PFSK-1 (cell line): ENCODE measurements around the gene FOXI3. TPM values are rescaled to one million over a fixed set of nuclear protein-coding genes. Genes with fewer than 3 reads are reported as not detected.

Experiments used
- FOXP2 ChIP-seq: optimal IDR thresholded peaks from 2 replicates; pipeline ENCODE3; 2011; ENCODE audit warnings: borderline replicate concordance, control low read depth, inconsistent platforms; ENCODE audit not compliant: insufficient read depth; ENCODE audit errors: extremely low read length, extremely low read depth
- POLR2AphosphoS5 ChIP-seq: IDR thresholded peaks from 2 replicates; pipeline ENCODE4 v1.6.1; 2012; ENCODE audit warnings: low read depth, mild to moderate bottlenecking, control low read depth, low read length, moderate library complexity
- SIN3A ChIP-seq: IDR thresholded peaks from 2 replicates; pipeline ENCODE4 v1.6.1; 2012; ENCODE audit warnings: mild to moderate bottlenecking, low read length, moderate library complexity, borderline replicate concordance; ENCODE audit not compliant: insufficient read depth
- TAF1 ChIP-seq: IDR thresholded peaks from 2 replicates; pipeline ENCODE4 v1.6.1; 2012; ENCODE audit warnings: low read length, control low read depth, borderline replicate concordance; ENCODE audit not compliant: insufficient read depth
- polyA plus RNA-seq: library from polyadenylated mRNA; unstranded; fragments of >200 nt; gene quantifications from one replicate; pipeline ENCODE4 v1.2.1, GENCODE V29; 2012; ENCODE audit warnings: low read depth, missing spikeins; ENCODE audit not compliant: insufficient read length
- TF ChIP-seq, protein P1 (sequence below), 2 experiments: IDR thresholded peaks; 2 replicates each; pipeline versions ENCODE4 v1.6.1 to v1.8.0; 2011 to 2012; ENCODE audit warnings: low read depth in 2 of 2, low read length in 2 of 2, control low read depth in 1 of 2, inconsistent platforms in 1 of 2, mild to moderate bottlenecking in 1 of 2, moderate library complexity in 1 of 2; ENCODE audit not compliant: insufficient read depth in 1 of 2

The FOXI3 gene
- not detected for polyA plus RNA-seq

DNA sequence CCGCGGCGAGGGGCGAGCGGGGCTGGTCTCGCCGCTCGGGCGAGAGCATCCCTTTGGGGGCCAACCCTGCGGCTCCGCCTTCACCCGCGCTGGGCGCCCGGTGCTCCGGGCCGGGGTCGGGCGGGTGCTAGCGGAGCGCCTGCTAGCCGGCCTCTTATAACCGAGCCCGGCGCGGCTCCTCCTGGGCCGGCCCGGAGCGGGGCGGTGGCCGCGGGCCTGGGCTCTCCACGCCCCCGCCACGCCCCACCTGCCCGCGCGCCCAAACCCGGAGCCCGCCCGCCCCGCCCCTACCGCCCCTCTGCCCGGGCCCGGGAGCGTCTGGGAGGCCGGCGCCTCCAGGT, at the start of gene FOXI3:
TSS of gene FOXI3 (minus strand) at position 129 of the 341 bp plus-strand sequence. CDS start 158 bp downstream, outside the sequence.
- TF ChIP-seq POLR2AphosphoS5: no peak
- TF ChIP-seq, protein P1, sequence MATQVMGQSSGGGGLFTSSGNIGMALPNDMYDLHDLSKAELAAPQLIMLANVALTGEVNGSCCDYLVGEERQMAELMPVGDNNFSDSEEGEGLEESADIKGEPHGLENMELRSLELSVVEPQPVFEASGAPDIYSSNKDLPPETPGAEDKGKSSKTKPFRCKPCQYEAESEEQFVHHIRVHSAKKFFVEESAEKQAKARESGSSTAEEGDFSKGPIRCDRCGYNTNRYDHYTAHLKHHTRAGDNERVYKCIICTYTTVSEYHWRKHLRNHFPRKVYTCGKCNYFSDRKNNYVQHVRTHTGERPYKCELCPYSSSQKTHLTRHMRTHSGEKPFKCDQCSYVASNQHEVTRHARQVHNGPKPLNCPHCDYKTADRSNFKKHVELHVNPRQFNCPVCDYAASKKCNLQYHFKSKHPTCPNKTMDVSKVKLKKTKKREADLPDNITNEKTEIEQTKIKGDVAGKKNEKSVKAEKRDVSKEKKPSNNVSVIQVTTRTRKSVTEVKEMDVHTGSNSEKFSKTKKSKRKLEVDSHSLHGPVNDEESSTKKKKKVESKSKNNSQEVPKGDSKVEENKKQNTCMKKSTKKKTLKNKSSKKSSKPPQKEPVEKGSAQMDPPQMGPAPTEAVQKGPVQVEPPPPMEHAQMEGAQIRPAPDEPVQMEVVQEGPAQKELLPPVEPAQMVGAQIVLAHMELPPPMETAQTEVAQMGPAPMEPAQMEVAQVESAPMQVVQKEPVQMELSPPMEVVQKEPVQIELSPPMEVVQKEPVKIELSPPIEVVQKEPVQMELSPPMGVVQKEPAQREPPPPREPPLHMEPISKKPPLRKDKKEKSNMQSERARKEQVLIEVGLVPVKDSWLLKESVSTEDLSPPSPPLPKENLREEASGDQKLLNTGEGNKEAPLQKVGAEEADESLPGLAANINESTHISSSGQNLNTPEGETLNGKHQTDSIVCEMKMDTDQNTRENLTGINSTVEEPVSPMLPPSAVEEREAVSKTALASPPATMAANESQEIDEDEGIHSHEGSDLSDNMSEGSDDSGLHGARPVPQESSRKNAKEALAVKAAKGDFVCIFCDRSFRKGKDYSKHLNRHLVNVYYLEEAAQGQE (IDR thresholded peaks at IDR 0.05; ENCODE audit: insufficient read depth in 1 of 2, low read depth in 2 of 2, low read length in 2 of 2): no peak

DNA sequence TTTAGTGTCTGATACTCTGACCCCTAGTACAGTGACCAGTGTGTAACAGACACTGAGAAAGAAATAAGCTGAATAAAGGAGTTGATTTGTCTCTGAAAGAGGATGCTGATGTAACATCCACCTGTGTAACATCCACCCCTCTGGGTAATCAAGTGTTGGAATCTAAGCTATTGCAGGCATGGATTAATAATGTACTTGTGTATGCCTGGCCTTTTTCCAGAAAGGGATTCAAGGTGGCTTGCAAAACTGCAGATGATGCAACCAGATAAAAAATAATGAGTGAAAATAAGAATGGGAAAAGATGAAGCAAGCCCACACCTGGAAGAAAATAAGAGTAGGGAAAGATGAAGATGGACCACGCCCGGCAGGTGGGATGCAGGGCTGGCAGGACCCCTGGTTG, 48.2 kb upstream of the FOXI3 start:
- no peak for TF ChIP-seq FOXP2
- no peak for TF ChIP-seq TAF1
- TF ChIP-seq, protein P1 (IDR thresholded peaks at IDR 0.05; ENCODE audit: insufficient read depth in 1 of 2, low read depth in 2 of 2, low read length in 2 of 2): no peak

DNA sequence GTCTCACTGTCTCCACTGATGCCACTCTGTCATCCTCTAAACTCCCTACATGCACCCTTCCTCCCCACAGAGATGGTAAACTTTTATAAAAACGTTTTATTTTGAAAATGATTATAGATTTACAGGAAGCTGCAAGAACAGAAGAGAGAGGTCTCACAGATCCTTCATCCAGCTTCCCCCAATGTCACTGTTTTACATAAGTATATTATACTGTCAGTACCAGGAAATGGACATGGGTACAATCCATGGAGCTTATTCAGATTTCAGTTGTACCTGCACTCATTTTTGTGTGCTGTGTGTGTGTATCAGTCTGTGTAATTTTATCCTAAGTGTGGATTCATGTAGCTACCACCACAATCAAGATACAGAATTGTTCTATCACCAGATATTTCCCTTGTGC, 46.7 kb upstream of the FOXI3 start:
- no peak for TF ChIP-seq SIN3A
- TF ChIP-seq TAF1: no peak
- TF ChIP-seq, protein P1 (IDR thresholded peaks at IDR 0.05; ENCODE audit: insufficient read depth in 1 of 2, low read depth in 2 of 2, low read length in 2 of 2): no peak
- TF ChIP-seq FOXP2: no peak
- no peak for TF ChIP-seq POLR2AphosphoS5

DNA sequence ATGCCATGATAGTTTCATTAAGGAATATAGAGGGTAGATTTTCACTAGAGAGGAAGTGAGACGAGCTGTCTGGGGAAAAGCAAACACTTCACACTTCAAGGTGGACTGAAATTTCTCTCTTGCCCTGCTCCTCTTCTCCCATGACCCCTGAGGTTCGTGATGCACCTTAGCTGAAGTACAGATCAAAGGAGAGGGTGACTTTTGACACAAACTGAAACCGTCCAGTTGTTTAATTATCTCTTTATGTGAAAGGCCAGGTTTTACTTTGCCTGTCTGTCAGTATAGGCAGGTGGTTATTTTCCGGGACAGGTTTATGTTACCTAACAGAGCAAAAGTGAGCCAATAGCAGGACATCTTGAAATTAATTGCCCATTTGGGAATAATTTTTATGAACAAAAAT, 41.0 kb upstream of the FOXI3 start:
- TF ChIP-seq SIN3A (no peak), POLR2AphosphoS5 (no peak), FOXP2 (no peak), TAF1 (no peak)
- TF ChIP-seq, protein P1 (IDR thresholded peaks at IDR 0.05; ENCODE audit: insufficient read depth in 1 of 2, low read depth in 2 of 2, low read length in 2 of 2): no peak

DNA sequence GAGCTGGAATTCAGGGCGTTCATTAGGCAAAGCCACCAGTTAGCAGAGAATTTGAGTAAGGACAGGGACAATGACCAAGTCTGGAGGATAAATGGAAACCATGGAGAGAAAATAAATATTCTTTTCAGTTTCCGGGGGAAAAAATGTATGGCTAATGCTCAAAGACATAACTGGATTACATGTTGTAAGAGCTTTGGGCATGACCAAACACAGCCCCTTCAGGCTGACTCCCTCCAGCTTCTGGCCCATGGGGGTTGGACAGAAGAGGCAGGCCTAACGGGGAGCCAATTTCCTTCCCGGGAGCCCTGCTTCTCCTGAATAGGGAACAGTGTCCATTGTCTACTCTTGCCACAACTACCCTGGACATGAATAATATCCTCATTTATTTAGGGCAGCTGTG, 39.5 kb upstream of the FOXI3 start:
- TF ChIP-seq FOXP2 (no peak), TAF1 (no peak), SIN3A (no peak), POLR2AphosphoS5 (no peak)
- TF ChIP-seq, protein P1 (IDR thresholded peaks at IDR 0.05; ENCODE audit: insufficient read depth in 1 of 2, low read depth in 2 of 2, low read length in 2 of 2): no peak
